HepG2 (cell line): ENCODE measurements around the gene TEKT5. TPM values are rescaled to one million over a fixed set of nuclear protein-coding genes. Genes with fewer than 3 reads are reported as not detected.

ENCODE experiments used
- ATAC-seq: fragments of 200-7000 bp; cut with Tn5 transposase; 3 replicates; pipeline ENCODE4 v1.9.1; 2020; ENCODE audit warnings: mild to moderate bottlenecking, moderate library complexity
- BruUV-seq: library from RNA; stranded (reverse); fragments of 400-500 nt; replicated peaks from 2 replicates; lab custom pipeline; 2021; lab: Mats Ljungman, UMichigan
- CTCF ChIA-PET: fragments of 300-600 bp; formaldehyde crosslinking; extraction: SDS; loops from one replicate; lab custom pipeline; 2021; ENCODE audit warnings: low total read pairs, inconsistent platforms, low intra/inter-chr PET ratio; lab: Yijun Ruan, JAX
- POLR2A ChIA-PET: fragments of 350-600 bp; sonication (Branson Sonifier 250); formaldehyde crosslinking; loops from one replicate; lab custom pipeline; 2020; ENCODE audit warnings: antibody characterized with exemption, inconsistent platforms; lab: Yijun Ruan, JAX
- DNase-seq: peaks from one replicate; pipeline ENCODE4 v3.0.0-alpha.2; 2015; ENCODE audit warnings: low spot score
- FAIRE-seq: peaks from 3 replicates; lab custom pipeline; 2011; peaks lifted over from hg19 to GRCh38; lab: Jason Lieb, UNC
- H2AFZ ChIP-seq: one replicate; pipeline ENCODE4 v1.6.1; 2011; ENCODE audit warnings: low read length, inconsistent platforms
- H3K27ac ChIP-seq: fragments of 300-600 bp; 3 replicates; pipeline ENCODE4 v1.8.0; 2011; ENCODE audit warnings: mixed run types, mild to moderate bottlenecking, mixed read lengths, low read length, inconsistent platforms; ENCODE audit not compliant: insufficient read depth; ENCODE audit errors: extremely low read length
- H3K27me3 ChIP-seq, 2 experiments: fragments of 200-600 bp in 1 of 2; 2 replicates in 1 of 2; 3 replicates in 1 of 2; pipeline versions ENCODE4 v1.6.0 to v1.8.0; 2011; ENCODE audit warnings: low read length in 2 of 2, mild to moderate bottlenecking in 2 of 2, moderate library complexity in 2 of 2, inconsistent platforms in 1 of 2; ENCODE audit not compliant: insufficient read depth in 2 of 2, control insufficient read depth in 1 of 2
- H3K36me3 ChIP-seq, 2 experiments: fragments of 200-600 bp in 1 of 2; replicated peaks in 1 of 2; 2 replicates in 1 of 2; 3 replicates in 1 of 2; pipeline versions ENCODE4 v1.5.1 to v1.8.0; 2011; ENCODE audit warnings: low read length in 2 of 2, inconsistent platforms in 1 of 2; ENCODE audit not compliant: insufficient read depth in 2 of 2, control insufficient read depth in 1 of 2
- H3K4me1 ChIP-seq: 2 replicates; pipeline ENCODE4 v1.5.1; 2012; ENCODE audit warnings: low read length, inconsistent platforms; ENCODE audit not compliant: insufficient read depth
- H3K4me2 ChIP-seq: 2 replicates; pipeline ENCODE4 v1.6.0; 2011; ENCODE audit warnings: low read depth, low read length, inconsistent platforms
- H3K4me3 ChIP-seq, 3 experiments: fragments of 200-600 bp in 1 of 3; sonication (generic), shearing (Covaris generic) in 1 of 3; replicated peaks in 1 of 3; 2 replicates each; pipeline ENCODE4 v1.5.1; 2011 to 2016; ENCODE audit warnings: low read length in 3 of 3, inconsistent platforms in 2 of 3, low read depth in 2 of 3, mild to moderate bottlenecking in 2 of 3, control low read depth in 1 of 3, mixed read lengths in 1 of 3; ENCODE audit not compliant: insufficient read depth in 1 of 3
- H3K79me2 ChIP-seq: one replicate; pipeline ENCODE4 v1.6.1; 2011; ENCODE audit warnings: low read length, inconsistent platforms; ENCODE audit not compliant: insufficient read depth
- H3K9ac ChIP-seq: 2 replicates; pipeline ENCODE4 v1.6.0; 2011; ENCODE audit warnings: mild to moderate bottlenecking, low read depth, low read length, inconsistent platforms; ENCODE audit not compliant: insufficient read depth
- H3K9me3 ChIP-seq: 2 replicates; pipeline ENCODE4 v1.5.1; 2012; ENCODE audit warnings: mild to moderate bottlenecking, low read length
- H4K20me1 ChIP-seq: 2 replicates; pipeline ENCODE4 v1.6.0; 2011; ENCODE audit warnings: inconsistent platforms, mild to moderate bottlenecking, low read length, moderate library complexity; ENCODE audit not compliant: insufficient read depth
- BCL6 ChIP-seq: IDR thresholded peaks from 2 replicates; pipeline ENCODE4 v1.6.1; 2016; ENCODE audit warnings: missing genetic modification reagents, missing compliant biosample characterization
- HDAC1 ChIP-seq: sonication (generic); formaldehyde crosslinking; IDR thresholded peaks from 2 replicates; pipeline ENCODE4 v1.5.1; 2020; ENCODE audit warnings: mild to moderate bottlenecking, missing genetic modification reagents
- ZMYM3 ChIP-seq: sonication (generic); formaldehyde crosslinking; IDR thresholded peaks from 2 replicates; pipeline ENCODE4 v1.5.1; 2020; ENCODE audit warnings: mild to moderate bottlenecking, missing genetic modification reagents
- ZNF383 ChIP-seq: sonication (generic); formaldehyde crosslinking; IDR thresholded peaks from 2 replicates; pipeline ENCODE4 v1.4.0; 2020; ENCODE audit warnings: missing genetic modification reagents, mild to moderate bottlenecking, borderline replicate concordance
- ZNF569 ChIP-seq: sonication (generic); formaldehyde crosslinking; IDR thresholded peaks from 2 replicates; pipeline ENCODE4 v1.5.0; 2020; ENCODE audit warnings: mild to moderate bottlenecking, missing genetic modification reagents, moderate library complexity, borderline replicate concordance
- ZNF629 ChIP-seq: sonication (generic); formaldehyde crosslinking; conservative IDR thresholded peaks from 2 replicates; pipeline ENCODE4 v1.5.0; 2020; ENCODE audit warnings: missing genetic modification reagents
- ZSCAN9 ChIP-seq: IDR thresholded peaks from 2 replicates; pipeline ENCODE4 v1.6.1; 2016; ENCODE audit warnings: borderline replicate concordance
- WGBS: methylation state at CpG from one replicate; pipeline ENCODE4 v1.1.6; 2017; ENCODE audit warnings: low lambda C conversion rate; 5-methylcytosine and 5-hydroxymethylcytosine counted together
- in situ Hi-C: cut with HindIII; loops from 2 replicates; pipeline ENCODE4 v1.10.0; 2017; ENCODE audit warnings: low pct_unique_long_range_greater_than_20kb; ENCODE audit not compliant: extremely low pct_ligation_motif_present
- intact Hi-C: fragments of 100-400 bp; cut with micrococcal nuclease; formaldehyde crosslinking; loops from one replicate; pipeline ENCODE4 v1.10.0; 2022; ENCODE audit not compliant: unreplicated experiment
- polyA plus RNA-seq, 8 experiments: library from polyadenylated mRNA; depleted of rRNA in 3 of 8; stranded (reverse) in 7 of 8; unstranded in 1 of 8; fragments of >200 nt; fragmentation: Illumina TruSeq in 4 of 8; extraction: Trizol in 4 of 8; gene quantifications; 2 replicates each; pipeline versions ENCODE4 v1.2.1 to v1.2.3, GENCODE V29; 2011 to 2016; ENCODE audit warnings: low read depth in 4 of 8, missing spikeins in 1 of 8, mixed read lengths in 1 of 8; ENCODE audit not compliant: insufficient read depth in 1 of 8
- total RNA-seq, 5 experiments: library from RNA; depleted of rRNA; stranded (reverse); fragments of >200 nt; fragmentation: Illumina TruSeq; extraction: Trizol; gene quantifications; 2 replicates each; pipeline ENCODE4 v1.2.3, GENCODE V29; 2016; ENCODE audit warnings: low read depth in 1 of 5
- TF ChIP-seq, protein P1 (sequence below): sonication (generic); formaldehyde crosslinking; IDR thresholded peaks from 2 replicates; pipeline ENCODE4 v1.5.0; 2020; ENCODE audit warnings: missing genetic modification reagents, mild to moderate bottlenecking, borderline replicate concordance
- TF ChIP-seq, protein P2 (sequence below): IDR thresholded peaks from 2 replicates; pipeline ENCODE4 v1.6.1; 2016; ENCODE audit warnings: low read depth, control low read depth
- TF ChIP-seq, protein P3 (sequence below): sonication (generic); formaldehyde crosslinking; IDR thresholded peaks from 2 replicates; pipeline ENCODE4 v1.4.0; 2020; ENCODE audit warnings: mild to moderate bottlenecking, missing genetic modification reagents
- TF ChIP-seq, protein P4 (sequence below): sonication (generic); formaldehyde crosslinking; IDR thresholded peaks from 2 replicates; pipeline ENCODE4; 2020; ENCODE audit warnings: missing genetic modification reagents, mild to moderate bottlenecking, borderline replicate concordance

Gene TEKT5
- total and polyA plus RNA-seq, 2 of the 13 experiments (the other 11 are each of a cell fraction or from before 2014, with no cell fraction given), result 0.16 TPM; not detected in 1

DNA sequence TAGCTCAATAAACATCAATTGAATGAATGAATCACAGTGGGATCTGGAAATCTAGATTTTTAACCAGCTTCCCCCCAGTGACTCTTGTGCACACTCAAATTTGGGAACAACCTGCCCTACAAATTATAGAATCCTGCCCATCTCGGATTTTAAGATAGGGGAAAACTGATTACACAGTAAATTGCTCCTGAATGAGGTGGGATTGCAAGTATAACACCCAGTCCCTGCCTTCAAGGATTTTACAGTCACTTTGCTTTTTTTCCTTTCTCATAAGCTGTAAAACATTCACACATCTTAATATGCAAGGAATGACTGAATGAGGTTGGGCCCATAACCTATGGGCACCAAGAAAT, 48.5 kb downstream of the TEKT5 start (continued):
- TF ChIP-seq, protein P1, sequence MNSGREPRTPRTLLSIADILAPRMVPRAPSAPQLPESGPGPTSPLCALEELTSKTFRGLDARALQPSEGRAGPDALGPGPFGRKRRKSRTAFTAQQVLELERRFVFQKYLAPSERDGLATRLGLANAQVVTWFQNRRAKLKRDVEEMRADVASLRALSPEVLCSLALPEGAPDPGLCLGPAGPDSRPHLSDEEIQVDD (CRISPR knock-in tag), result no peak
- TF ChIP-seq ZNF383 (CRISPR knock-in tag) (0 out of 2 replicates have a peak, but pooled peaks have one; percentile 42), HDAC1 (CRISPR knock-in tag) (peak; percentile 19; the same call in 1 of the 2 replicates), ZNF569 (CRISPR knock-in tag) (no peak), ZSCAN9 (CRISPR knock-in tag) (0 out of 2 replicates have a peak, but pooled peaks have one; percentile 14)
- TF ChIP-seq, protein P2, sequence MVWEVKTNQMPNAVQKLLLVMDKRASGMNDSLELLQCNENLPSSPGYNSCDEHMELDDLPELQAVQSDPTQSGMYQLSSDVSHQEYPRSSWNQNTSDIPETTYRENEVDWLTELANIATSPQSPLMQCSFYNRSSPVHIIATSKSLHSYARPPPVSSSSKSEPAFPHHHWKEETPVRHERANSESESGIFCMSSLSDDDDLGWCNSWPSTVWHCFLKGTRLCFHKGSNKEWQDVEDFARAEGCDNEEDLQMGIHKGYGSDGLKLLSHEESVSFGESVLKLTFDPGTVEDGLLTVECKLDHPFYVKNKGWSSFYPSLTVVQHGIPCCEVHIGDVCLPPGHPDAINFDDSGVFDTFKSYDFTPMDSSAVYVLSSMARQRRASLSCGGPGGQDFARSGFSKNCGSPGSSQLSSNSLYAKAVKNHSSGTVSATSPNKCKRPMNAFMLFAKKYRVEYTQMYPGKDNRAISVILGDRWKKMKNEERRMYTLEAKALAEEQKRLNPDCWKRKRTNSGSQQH (CRISPR knock-in tag), result 0 out of 2 replicates have a peak, but pooled peaks have one; percentile 42

DNA sequence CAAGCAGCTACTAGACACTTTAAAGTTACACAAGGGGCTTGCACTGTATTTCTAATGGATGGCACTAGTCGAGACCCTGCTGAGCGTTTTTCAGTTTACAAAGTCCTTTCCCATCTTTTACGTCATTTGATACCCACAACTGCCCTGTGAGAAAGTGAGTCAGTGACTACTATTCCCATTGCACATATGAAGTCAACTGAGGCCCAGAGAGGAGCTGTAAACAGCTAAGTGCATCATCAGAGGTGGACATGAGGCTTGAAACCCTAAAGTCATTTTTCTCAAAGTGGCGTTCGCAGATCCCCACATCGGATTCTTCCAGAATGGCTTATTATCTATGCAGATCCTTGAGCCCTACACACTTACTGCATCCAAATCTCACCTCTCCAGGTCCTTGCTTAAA, 50.6 kb downstream of the TEKT5 start:
- ChIA-PET CTCF (no interaction called here), POLR2A (interaction anchor here (1.0 to 1.7 kb wide), 4 partner anchors 16 to 100 kb away, joined by 3 to 6 read pairs (median 4); partner anchors contain the start of gene EMP2)
- Histone ChIP-seq H3K79me2 (no peaks in the 10 kb centered on the region), H3K4me2 (no peak overlapping the region), H4K20me1 (no peaks in the 10 kb centered on the region), H3K9me3 (no peaks in the 10 kb centered on the region), H3K9ac (0 out of 2 replicates have a peak overlapping the region, but pooled peaks have one; percentile 46), H3K27me3 (no peaks in the 10 kb centered on the region), H2AFZ (no peak overlapping the region), H3K27ac (peak overlapping the region; percentile 55), H3K4me3 (no peak overlapping the region), H3K36me3 (no peaks in the 10 kb centered on the region), H3K4me1 (peaks cover 82% of the 10 kb centered on the region)
- no peak for ATAC-seq
- BruUV-seq, result no TSS peak
- no peak for FAIRE-seq
- TF ChIP-seq ZMYM3 (peak; percentile 80), ZNF629 (CRISPR knock-in tag) (peak; percentile 91), BCL6 (CRISPR knock-in tag) (no peak), ZNF569 (CRISPR knock-in tag) (peak; percentile 52; the same call in 1 of the 2 replicates)
- TF ChIP-seq, protein P3, sequence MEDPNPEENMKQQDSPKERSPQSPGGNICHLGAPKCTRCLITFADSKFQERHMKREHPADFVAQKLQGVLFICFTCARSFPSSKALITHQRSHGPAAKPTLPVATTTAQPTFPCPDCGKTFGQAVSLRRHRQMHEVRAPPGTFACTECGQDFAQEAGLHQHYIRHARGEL (CRISPR knock-in tag), result no peak
- TF ChIP-seq, protein P4, sequence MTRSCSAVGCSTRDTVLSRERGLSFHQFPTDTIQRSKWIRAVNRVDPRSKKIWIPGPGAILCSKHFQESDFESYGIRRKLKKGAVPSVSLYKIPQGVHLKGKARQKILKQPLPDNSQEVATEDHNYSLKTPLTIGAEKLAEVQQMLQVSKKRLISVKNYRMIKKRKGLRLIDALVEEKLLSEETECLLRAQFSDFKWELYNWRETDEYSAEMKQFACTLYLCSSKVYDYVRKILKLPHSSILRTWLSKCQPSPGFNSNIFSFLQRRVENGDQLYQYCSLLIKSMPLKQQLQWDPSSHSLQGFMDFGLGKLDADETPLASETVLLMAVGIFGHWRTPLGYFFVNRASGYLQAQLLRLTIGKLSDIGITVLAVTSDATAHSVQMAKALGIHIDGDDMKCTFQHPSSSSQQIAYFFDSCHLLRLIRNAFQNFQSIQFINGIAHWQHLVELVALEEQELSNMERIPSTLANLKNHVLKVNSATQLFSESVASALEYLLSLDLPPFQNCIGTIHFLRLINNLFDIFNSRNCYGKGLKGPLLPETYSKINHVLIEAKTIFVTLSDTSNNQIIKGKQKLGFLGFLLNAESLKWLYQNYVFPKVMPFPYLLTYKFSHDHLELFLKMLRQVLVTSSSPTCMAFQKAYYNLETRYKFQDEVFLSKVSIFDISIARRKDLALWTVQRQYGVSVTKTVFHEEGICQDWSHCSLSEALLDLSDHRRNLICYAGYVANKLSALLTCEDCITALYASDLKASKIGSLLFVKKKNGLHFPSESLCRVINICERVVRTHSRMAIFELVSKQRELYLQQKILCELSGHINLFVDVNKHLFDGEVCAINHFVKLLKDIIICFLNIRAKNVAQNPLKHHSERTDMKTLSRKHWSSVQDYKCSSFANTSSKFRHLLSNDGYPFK, result 0 out of 2 replicates have a peak, but pooled peaks have one; percentile 3
- in situ Hi-C loops, result no loop called here
- WGBS, result 88% methylated on average over 6 of the region's 6 CpGs
- intact Hi-C loops, result loop anchor here (10.0 kb wide), 1 partner anchor 329 kb away; no protein-coding TSS in a partner anchor
- no peak for DNase-seq
